ENCODE results near the gene AQP5.
A peak's percentile ranks its signal among the peaks of the same experiment; 100 is the strongest.

AQP5 gene

DNA sequence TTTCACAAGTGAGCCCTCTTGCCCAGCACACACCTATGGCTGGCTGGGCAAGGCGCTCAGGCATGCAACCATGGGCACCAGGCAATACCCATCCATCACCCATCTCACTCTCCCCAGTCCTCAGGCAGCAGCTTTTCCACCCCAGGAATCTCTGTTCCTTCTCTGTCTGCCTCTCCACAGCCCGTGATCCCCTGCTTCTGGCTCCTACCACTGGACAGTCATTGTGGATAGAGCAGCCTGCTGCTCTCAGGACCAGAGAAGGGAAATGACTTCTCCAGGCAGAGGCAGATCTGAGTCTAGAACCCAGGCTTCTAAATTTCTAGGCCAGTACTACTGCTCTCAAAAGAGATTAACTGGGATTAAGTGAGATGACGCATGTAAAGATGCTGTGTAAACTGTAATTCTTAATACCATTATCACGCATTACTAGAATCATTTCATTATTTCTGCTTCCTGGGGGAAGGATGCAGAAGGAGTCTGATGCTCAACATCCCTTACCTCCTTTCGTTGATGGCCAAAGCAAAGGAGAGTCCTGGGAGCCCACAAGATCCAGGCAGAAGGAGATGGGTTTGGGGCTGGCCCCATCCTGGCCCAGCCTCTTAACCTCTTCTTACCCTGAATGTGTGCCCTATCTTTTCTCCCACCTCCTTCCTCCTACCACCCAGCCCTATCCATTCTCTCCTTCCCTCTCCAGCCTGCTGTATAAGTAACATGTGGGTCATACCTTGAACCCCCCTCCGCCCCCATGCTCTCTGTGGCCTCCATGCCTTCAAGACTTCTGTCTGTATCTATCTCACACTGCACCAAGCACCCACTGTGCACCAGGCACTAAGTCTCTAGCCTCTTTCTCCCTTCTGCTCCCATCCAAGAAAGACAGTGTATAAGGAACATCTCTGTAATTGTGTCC lies 4.8 kb upstream of the AQP5 start:
- ChIA-PET CTCF (interaction anchor here (1.3 kb wide), 1 partner anchor 11 kb away, joined by 4 read pairs; no protein-coding TSS in a partner anchor), POLR2A (ENCODE audit: low non-redundant PET) (no interaction called here)
- TF ChIP-seq, protein P1, sequence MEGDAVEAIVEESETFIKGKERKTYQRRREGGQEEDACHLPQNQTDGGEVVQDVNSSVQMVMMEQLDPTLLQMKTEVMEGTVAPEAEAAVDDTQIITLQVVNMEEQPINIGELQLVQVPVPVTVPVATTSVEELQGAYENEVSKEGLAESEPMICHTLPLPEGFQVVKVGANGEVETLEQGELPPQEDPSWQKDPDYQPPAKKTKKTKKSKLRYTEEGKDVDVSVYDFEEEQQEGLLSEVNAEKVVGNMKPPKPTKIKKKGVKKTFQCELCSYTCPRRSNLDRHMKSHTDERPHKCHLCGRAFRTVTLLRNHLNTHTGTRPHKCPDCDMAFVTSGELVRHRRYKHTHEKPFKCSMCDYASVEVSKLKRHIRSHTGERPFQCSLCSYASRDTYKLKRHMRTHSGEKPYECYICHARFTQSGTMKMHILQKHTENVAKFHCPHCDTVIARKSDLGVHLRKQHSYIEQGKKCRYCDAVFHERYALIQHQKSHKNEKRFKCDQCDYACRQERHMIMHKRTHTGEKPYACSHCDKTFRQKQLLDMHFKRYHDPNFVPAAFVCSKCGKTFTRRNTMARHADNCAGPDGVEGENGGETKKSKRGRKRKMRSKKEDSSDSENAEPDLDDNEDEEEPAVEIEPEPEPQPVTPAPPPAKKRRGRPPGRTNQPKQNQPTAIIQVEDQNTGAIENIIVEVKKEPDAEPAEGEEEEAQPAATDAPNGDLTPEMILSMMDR (conservative IDR thresholded peaks at IDR 0.05; ENCODE audit: low read depth), result no peak
- H3K27ac ChIP-seq, result no peak overlapping the region
- DNase-seq (ENCODE audit: low spot score), result no peak

DNA sequence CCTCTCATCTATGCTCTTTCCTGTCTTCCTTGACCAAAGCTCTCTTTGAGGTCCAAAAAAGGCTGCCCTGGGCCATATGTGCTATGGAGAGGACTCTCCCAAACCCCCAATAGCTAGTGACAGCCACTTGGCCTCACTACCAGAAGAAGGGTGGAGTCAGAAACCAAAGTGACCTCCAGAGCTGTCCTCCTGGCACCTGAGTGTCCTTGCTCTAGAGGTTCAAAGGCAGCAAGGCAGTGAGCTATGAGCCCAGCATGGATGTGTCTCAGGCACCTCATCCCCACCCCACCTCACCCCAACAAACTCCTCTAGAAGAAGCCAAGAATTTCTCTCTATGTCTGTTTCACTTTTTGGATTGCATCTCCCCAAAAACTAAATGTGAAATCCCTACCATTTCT lies 4.1 kb upstream of the AQP5 start:
- ChIA-PET POLR2A (ENCODE audit: low non-redundant PET) (no interaction called here), CTCF (interaction anchor here (0.6 kb wide), 1 partner anchor 433 kb away, joined by 3 read pairs; no protein-coding TSS in a partner anchor)
- TF ChIP-seq, protein P1 (conservative IDR thresholded peaks at IDR 0.05; ENCODE audit: low read depth), result no peak
- DNase-seq (ENCODE audit: low spot score), result no peak
- no peak overlapping the region for H3K27ac ChIP-seq

DNA sequence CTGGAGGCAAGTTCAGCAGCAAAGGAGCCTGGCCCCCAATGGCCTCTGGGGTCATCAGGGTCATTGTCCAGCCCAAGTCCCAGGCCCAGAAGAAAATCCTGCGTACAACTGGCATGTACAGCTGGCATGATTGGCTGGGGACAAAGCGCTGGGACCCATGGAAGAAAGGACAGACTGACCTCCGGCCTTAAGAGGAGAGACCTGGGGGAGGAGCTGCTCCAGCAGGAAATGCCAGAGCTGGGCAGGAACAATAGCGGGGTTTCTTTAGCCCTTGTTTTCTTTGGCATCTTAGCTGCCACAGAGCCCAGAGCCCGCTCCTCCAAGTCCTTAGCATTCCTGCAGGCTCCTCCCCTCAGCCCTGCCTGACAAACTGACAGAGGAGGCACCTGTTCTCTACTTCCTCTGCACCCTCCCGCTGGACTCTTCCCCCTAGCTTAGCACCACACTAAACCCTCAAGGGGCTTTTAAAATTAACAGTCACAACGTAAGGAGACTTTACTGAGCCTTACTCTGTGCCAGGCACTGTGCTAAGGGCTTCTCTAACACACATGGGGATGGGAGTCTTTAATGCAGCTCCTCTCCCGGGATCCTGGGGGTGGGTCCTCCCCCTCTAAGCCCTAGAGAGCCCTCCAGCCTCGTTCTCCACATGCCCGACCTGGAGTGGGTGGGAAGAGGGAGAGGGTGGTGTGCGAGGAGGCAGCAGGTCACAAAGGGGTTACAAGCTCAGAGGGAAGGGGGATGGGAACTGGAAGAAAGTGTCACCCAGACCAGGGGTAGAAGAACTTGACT lies 1.8 kb upstream of the AQP5 start:
- ChIA-PET CTCF (interaction anchor here (0.8 to 1.1 kb wide), 3 partner anchors 46 to 111 kb away, joined by 3 to 4 read pairs (median 3); no protein-coding TSS in a partner anchor), POLR2A (ENCODE audit: low non-redundant PET) (no interaction called here)
- peak overlapping the region; percentile 51 for H3K27ac ChIP-seq
- TF ChIP-seq, protein P1 (conservative IDR thresholded peaks at IDR 0.05; ENCODE audit: low read depth), result no peak
- peak; percentile 69 for DNase-seq (ENCODE audit: low spot score)

DNA sequence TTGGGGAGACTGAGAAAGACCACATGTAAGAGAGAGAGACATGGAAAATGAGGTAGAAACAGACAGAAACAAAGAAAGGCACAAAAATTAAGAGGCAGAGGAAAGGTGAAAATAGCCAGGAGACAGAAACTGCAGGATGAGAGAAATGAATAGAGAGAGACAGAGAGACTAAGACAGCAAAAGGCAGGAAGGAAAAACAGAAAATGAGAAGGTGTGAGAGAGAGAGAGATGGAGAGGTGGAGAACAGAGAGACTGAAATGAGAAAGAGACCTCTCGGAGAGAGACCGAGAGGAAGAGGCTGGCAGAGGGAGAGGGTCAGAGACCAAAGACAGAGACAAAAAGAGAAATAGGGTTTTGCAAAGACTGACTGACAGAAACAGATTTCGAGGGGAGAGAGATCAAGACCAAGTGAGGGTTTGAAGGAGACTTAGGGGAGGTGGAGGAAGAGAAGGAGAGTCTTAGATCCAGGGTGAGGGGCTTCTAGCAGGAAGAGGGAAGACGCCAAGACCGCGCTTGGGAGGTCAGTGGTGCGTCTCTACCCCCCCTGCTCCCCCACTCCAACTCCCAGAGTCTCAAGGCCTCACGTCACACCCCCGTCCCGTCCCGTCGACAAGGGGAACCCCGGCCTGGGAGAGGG lies 1.1 kb upstream of the AQP5 start:
- ChIA-PET POLR2A (ENCODE audit: low non-redundant PET) (no interaction called here), CTCF (interaction anchor here (0.7 kb wide), 1 partner anchor 94 kb away, joined by 3 read pairs; no protein-coding TSS in a partner anchor)
- TF ChIP-seq, protein P1 (conservative IDR thresholded peaks at IDR 0.05; ENCODE audit: low read depth), result no peak
- DNase-seq (ENCODE audit: low spot score), result no peak
- H3K27ac ChIP-seq, result no peak overlapping the region

DNA sequence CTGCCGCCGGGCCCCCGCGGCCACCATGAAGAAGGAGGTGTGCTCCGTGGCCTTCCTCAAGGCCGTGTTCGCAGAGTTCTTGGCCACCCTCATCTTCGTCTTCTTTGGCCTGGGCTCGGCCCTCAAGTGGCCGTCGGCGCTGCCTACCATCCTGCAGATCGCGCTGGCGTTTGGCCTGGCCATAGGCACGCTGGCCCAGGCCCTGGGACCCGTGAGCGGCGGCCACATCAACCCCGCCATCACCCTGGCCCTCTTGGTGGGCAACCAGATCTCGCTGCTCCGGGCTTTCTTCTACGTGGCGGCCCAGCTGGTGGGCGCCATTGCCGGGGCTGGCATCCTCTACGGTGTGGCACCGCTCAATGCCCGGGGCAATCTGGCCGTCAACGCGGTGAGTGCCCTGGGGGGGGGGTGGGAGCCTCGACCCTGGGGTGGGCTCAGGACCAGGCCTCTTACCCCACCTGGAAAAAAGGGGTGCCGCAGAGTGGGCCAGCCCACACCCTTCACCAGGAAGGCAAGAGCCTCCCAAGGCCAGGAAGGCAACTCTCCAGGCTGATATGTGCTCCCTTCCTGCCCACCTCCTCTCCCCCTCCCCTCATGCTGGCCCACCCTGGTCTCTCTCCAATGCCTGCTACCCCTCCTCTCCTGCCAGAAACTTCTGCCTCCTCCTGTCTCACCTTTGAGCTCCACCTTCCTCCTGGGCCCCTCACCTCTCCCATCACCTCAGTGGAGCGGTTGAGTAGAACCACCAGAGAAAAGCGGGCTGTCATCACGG lies 507 bp downstream of the AQP5 start:
- POLR2A ChIA-PET (ENCODE audit: low non-redundant PET), result no interaction called here
- DNase-seq (ENCODE audit: low spot score), result no peak

More for the DNA sequence above, 507 bp downstream of the AQP5 start:
- CTCF ChIA-PET, result interaction anchor here (0.6 to 1.1 kb wide), 2 partner anchors 108 to 139 kb away, joined by 4 to 6 read pairs; no protein-coding TSS in a partner anchor
- TF ChIP-seq, protein P1 (conservative IDR thresholded peaks at IDR 0.05; ENCODE audit: low read depth), result no peak
- H3K27ac ChIP-seq, result peak overlapping the region; percentile 53
